Esophagus squamous epithelium (tissue), 5 donors: ENCODE results near the gene SMOC1. TPM values are rescaled to one million over a fixed set of nuclear protein-coding genes. Genes with fewer than 3 reads are reported as not detected.

ENCODE experiments used
- DNase-seq: peaks from one replicate; lab custom pipeline; 2025; lab: John Stamatoyannopoulos, UW
- H3K27ac ChIP-seq, 4 donors: fragments of 200-600 bp; sonication (generic); one replicate each; pipeline ENCODE4 v1.5.1; 2016 to 2019; ENCODE audit warnings: mild to moderate bottlenecking in 1 of 4
- H3K27me3 ChIP-seq, 4 donors: fragments of 200-600 bp; sonication (generic); 1 replicate in 3 of 4; 2 replicates in 1 of 4; pipeline versions ENCODE4 v1.5.1 to v1.6.0; 2017 to 2021; ENCODE audit warnings: antibody characterized with exemption in 1 of 4
- H3K36me3 ChIP-seq, 3 donors: fragments of 200-600 bp; sonication (generic); one replicate each; pipeline ENCODE4 v1.5.1; 2016 to 2019
- H3K4me1 ChIP-seq, 3 donors: fragments of 200-600 bp; sonication (generic); one replicate each; pipeline ENCODE4 v1.5.1; 2017 to 2019
- H3K4me3 ChIP-seq, 4 donors: fragments of 200-600 bp; sonication (generic); 1 replicate in 3 of 4; 2 replicates in 1 of 4; pipeline ENCODE4 v1.5.1; 2016 to 2019; ENCODE audit warnings: mild to moderate bottlenecking in 2 of 4, moderate library complexity in 1 of 4
- H3K9me3 ChIP-seq, 3 donors: fragments of 200-600 bp; sonication (generic); one replicate each; pipeline ENCODE4 v1.5.1; 2016 to 2019
- POLR2A ChIP-seq, 4 donors: fragments of 450-650 bp; IDR thresholded peaks; one replicate each; pipeline ENCODE4 v1.6.1; 2017; ENCODE audit warnings: antibody characterized with exemption in 4 of 4, mild to moderate bottlenecking in 4 of 4, moderate library complexity in 3 of 4
- WGBS, 2 donors: methylation state at CpG; one replicate each; pipeline ENCODE4 v1.1.5; 2018; 5-methylcytosine and 5-hydroxymethylcytosine counted together
- intact Hi-C: fragments of 100-400 bp; cut with DNase I; formaldehyde crosslinking; loops from one replicate; pipeline ENCODE4 v1.15.0; 2022
- total RNA-seq, 4 donors: library from RNA; depleted of rRNA; stranded (reverse); fragments of >200 nt; gene quantifications; one replicate each; pipeline ENCODE4 v1.1.0, GENCODE V29; 2016
- TF ChIP-seq, protein P1 (sequence below), 6 experiments: fragments of 450-650 bp in 4 of 6; fragments of 200-600 bp in 2 of 6; sonication (generic) in 2 of 6; IDR thresholded peaks; one replicate each; pipeline ENCODE4 v1.5.1; 2016 to 2019; ENCODE audit warnings: antibody characterized with exemption in 6 of 6, mild to moderate bottlenecking in 4 of 6, moderate library complexity in 4 of 6
- donor health status: DM: yes; HTN: yes; CAD: no.

SMOC1 gene, protein sequence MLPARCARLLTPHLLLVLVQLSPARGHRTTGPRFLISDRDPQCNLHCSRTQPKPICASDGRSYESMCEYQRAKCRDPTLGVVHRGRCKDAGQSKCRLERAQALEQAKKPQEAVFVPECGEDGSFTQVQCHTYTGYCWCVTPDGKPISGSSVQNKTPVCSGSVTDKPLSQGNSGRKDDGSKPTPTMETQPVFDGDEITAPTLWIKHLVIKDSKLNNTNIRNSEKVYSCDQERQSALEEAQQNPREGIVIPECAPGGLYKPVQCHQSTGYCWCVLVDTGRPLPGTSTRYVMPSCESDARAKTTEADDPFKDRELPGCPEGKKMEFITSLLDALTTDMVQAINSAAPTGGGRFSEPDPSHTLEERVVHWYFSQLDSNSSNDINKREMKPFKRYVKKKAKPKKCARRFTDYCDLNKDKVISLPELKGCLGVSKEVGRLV
- 1 to 10 TPM in 1 of 4 donors, not detected in 3; 1.1 TPM for total RNA-seq

DNA sequence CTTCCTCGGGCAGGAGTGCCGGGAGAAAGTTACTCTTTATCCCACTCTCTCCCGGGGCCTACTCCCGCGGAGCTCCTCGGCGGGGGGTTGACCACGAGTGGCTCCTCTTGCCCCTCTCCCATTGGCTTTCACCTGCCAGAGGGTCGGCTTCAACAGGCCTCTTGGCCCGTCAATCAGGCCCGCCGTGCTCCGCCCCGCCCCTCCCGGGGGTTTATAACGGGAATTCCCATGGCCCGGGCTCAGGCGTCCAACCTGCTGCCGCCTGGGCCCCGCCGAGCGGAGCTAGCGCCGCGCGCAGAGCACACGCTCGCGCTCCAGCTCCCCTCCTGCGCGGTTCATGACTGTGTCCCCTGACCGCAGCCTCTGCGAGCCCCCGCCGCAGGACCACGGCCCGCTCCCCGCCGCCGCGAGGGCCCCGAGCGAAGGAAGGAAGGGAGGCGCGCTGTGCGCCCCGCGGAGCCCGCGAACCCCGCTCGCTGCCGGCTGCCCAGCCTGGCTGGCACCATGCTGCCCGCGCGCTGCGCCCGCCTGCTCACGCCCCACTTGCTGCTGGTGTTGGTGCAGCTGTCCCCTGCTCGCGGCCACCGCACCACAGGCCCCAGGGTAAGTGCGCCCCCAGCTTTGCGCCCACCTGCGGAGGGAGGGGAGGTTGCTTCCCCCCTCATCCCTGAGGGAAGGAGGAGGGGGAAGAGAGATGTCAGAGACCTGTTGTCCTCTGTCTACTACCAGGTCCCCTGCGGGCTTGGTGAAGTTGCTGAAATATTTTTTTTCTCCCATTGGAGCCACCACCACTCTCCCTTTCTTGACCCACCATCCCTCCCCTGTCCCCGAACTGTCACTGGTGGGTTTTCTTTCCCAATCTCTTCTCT lies at the start of gene SMOC1:
Gene SMOC1, plus strand, starts transcription at position 242 of the 869 bp plus-strand sequence. Its CDS starts 263 bp downstream, at position 505.
- 1 to 5% methylated on average over 13 to 24 of the region's 67 CpGs for WGBS, 2 donors
- TF ChIP-seq, protein P1, sequence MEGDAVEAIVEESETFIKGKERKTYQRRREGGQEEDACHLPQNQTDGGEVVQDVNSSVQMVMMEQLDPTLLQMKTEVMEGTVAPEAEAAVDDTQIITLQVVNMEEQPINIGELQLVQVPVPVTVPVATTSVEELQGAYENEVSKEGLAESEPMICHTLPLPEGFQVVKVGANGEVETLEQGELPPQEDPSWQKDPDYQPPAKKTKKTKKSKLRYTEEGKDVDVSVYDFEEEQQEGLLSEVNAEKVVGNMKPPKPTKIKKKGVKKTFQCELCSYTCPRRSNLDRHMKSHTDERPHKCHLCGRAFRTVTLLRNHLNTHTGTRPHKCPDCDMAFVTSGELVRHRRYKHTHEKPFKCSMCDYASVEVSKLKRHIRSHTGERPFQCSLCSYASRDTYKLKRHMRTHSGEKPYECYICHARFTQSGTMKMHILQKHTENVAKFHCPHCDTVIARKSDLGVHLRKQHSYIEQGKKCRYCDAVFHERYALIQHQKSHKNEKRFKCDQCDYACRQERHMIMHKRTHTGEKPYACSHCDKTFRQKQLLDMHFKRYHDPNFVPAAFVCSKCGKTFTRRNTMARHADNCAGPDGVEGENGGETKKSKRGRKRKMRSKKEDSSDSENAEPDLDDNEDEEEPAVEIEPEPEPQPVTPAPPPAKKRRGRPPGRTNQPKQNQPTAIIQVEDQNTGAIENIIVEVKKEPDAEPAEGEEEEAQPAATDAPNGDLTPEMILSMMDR (IDR thresholded peaks at IDR 0.05), result no peak
- no peak for TF ChIP-seq POLR2A (IDR thresholded peaks at IDR 0.05)
- no peaks in the 10 kb centered on the region for H3K36me3 ChIP-seq
- no peak for DNase-seq
- intact Hi-C loops, result no loop called here
- peaks cover 0 to 9% (median 0%) of the 10 kb centered on the region in 3 donors for H3K4me1 ChIP-seq
- H3K9me3 ChIP-seq, result no peaks in the 10 kb centered on the region
- H3K27ac ChIP-seq, result no peak within 1 kb of the TSS
- H3K4me3 ChIP-seq, result peak within 1 kb of the TSS in 2 of 4 donors; percentile 30 to 52
- peaks cover 0 to 65% (median 0%) of the 10 kb centered on the region in 4 donors for H3K27me3 ChIP-seq

DNA sequence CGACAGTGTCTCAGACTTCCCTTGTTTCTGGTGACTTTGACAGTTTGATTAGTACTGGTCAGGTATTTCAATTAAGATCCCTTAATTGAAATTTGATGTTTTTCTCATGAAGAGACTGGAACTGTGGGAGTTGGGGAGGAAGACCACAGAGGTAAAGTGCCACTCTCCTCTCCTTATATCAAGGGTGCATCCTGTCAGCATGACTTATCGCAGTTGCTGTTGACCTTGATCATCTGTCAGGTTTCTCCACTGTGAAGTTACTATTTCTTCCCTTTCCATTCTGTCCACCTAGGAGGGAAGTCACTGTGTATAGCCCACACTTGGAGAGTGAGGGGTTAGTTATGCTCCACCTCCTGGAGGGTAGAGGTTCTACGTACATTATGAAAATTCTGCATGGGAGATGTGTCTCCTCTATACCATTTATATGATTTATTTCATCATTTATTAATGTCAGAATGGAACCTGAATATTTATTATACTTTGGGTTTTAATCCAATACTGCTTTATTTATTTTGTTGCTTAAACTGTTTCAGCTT lies 40.3 kb upstream of the SMOC1 start:
- H3K36me3 ChIP-seq, result no peaks in the 10 kb centered on the region
- TF ChIP-seq POLR2A (IDR thresholded peaks at IDR 0.05), result no peak
- TF ChIP-seq, protein P1 (IDR thresholded peaks at IDR 0.05), result no peak
- no peaks in the 10 kb centered on the region for H3K4me1 ChIP-seq
- no peak overlapping the region for H3K4me3 ChIP-seq
- 73 to 75% methylated on average over 3 of the region's 3 CpGs for WGBS, 2 donors
- intact Hi-C loops, result no loop called here
- H3K27me3 ChIP-seq, result peaks cover 0 to 48% (median 0%) of the 10 kb centered on the region in 4 donors
- no peaks in the 10 kb centered on the region for H3K9me3 ChIP-seq
- no peak overlapping the region for H3K27ac ChIP-seq
- DNase-seq, result no peak

DNA sequence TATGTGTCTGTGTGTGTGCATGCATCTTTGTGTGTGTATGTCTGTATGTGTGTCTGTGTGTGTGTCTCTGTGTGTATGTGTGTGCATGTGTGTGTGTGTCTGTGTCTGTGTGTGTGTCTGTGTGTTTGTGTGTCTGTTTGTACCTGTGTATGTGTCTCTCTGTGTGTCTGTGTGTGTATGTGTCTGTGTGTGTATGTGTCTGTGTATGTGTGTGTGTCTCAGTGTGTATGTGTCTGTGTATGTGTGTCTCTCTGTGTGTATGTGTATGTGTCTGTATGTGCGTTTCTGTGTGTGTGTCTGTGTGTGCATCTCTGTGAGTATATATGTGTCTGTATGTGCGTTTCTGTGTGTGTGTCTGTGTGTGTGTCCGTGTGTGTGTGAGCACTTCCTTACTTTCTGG lies 39.6 kb upstream of the SMOC1 start:
- intact Hi-C loops, result no loop called here
- peaks cover 0 to 55% (median 0%) of the 10 kb centered on the region in 4 donors for H3K27me3 ChIP-seq
- no peaks in the 10 kb centered on the region for H3K4me1 ChIP-seq
- no peak overlapping the region for H3K27ac ChIP-seq
- H3K4me3 ChIP-seq, result no peak overlapping the region
- no peaks in the 10 kb centered on the region for H3K36me3 ChIP-seq
- TF ChIP-seq POLR2A (IDR thresholded peaks at IDR 0.05), result no peak
- TF ChIP-seq, protein P1 (IDR thresholded peaks at IDR 0.05), result no peak
- no peaks in the 10 kb centered on the region for H3K9me3 ChIP-seq
- 69 to 93% methylated on average over 3 of the region's 3 CpGs for WGBS, 2 donors
- DNase-seq, result no peak

DNA sequence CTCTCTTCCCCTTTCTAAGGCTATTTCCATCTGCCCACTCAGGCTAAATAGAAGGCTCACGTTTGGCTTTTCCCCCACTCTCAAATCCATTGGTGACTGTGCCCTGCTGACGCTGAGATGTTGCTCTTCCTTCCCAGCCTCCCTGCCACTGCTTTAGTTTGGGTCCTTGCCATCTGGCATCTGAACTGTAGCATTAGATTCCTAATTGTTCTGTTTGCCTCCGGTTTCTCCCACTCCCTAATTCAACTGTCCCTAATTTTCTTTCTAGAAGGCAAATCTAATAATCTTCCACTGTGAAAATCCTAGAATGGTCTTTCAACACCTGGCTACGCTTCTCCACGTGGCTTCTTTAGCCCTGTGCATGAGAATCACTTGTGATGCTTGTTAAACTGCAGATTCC lies 37.6 kb upstream of the SMOC1 start:
- H3K4me1 ChIP-seq, result no peaks in the 10 kb centered on the region
- 27 to 41% methylated on average over 5 of the region's 5 CpGs for WGBS, 2 donors
- DNase-seq, result no peak
- no peak overlapping the region for H3K27ac ChIP-seq
- H3K9me3 ChIP-seq, result no peaks in the 10 kb centered on the region
- H3K36me3 ChIP-seq, result no peaks in the 10 kb centered on the region
- no peak overlapping the region for H3K4me3 ChIP-seq
- TF ChIP-seq, protein P1 (IDR thresholded peaks at IDR 0.05), result no peak
- TF ChIP-seq POLR2A (IDR thresholded peaks at IDR 0.05), result no peak
- peaks cover 0 to 62% (median 0%) of the 10 kb centered on the region in 4 donors for H3K27me3 ChIP-seq
- intact Hi-C loops, result no loop called here
